DMS114 treated with DMSO at 0.1 percent for 48 hours (cell line): ENCODE data around the gene NTMT1.
"Not testable (repeated sequence)": the region's sequence is repeated elsewhere in the genome, so short reads cannot be mapped to it uniquely, and the experiment has no call there.

Source experiments
- DNase-seq: peaks from one replicate; lab custom pipeline; 2025; ENCODE audit not compliant: unreplicated experiment; lab: John Stamatoyannopoulos, UW

The NTMT1 gene

DNA sequence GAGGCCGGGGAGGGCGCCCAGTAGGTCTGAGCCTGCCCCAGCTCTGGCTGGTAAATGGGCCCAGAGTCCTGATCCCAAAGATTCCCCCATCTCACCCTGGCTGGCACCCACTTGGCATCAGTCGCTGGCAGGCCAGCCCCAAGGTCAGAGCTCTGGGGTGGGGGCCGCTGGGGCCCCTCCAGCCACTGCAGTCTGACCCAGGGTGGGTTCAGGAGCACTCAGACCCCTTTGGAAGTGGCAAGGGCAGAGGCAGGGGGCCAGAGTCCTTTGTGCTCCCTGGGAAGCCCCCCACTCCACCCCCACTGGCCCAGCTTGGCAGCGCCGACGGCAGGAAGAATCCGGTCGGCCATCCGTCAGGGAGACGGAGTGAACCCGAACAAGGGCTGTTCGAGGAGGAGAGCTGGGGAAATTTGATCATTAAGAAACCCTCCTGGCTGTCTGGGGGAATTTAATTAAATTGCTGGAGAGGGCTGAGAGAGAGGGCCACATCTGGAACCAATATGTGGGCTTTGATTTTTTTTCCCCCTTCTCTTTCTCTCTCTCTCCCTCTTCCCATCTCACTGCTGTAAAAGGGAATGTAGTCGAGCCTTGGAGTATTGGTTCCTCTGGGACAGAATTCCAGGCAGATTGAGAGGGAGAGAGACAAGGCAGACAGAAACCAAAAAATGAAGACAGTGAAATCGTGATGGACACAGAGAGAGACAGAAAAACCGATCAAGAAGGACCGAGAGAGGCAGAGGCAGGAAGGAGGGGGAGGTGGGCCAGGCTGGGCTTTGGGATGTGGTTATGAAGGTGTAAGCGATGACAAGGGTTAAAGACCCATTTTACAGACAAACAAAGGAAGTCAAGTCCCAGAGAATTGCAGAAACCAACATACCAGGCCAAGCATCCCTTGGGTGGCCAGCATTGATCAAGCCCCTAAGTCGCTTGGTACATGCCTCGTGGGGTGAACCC is 24.0 kb downstream of the NTMT1 start:
- DNase-seq, result no peak

GRCh38 chr9:129650680-129651235 is 24.8 kb downstream of the NTMT1 start:
- DNase-seq, result no peak

DNA sequence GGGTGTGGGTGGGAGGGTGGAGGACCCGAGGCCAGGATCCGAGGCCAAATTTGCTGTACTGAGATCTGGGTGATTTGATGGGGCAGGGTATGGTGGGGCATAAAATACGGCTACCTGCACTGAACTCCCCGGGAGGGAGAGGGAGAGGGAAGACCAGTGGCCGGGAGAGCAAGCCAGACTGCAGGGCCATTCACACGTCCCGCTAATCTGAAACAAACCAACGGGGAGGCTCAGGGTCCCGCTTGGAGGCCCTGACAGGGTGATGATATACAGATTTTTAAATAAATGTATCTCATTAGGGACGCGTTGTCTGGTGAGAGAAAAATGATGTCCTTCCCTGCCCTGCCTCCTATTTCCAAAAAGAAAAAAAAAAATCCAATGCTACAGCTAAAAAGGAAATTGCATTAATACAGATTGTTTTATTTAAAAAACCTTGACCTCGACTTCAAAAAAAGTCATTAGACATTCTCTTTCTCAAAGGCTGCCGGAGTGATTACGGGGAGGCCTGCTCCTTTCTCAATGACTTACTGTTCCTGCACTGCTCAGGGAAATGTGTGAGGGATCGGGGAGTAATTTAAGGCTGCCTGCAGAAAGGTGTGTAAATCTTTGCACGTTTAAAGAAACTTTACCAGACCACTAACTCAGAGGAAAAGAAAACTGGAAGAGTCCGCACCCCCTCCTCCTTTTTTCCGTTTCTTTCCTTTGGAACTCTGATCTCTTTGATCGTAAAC is 28.0 kb downstream of the NTMT1 start:
- DNase-seq, result no peak

GRCh38 chr9:129654554-129655040 is 28.6 kb downstream of the NTMT1 start:
- DNase-seq, result no peak

DNA sequence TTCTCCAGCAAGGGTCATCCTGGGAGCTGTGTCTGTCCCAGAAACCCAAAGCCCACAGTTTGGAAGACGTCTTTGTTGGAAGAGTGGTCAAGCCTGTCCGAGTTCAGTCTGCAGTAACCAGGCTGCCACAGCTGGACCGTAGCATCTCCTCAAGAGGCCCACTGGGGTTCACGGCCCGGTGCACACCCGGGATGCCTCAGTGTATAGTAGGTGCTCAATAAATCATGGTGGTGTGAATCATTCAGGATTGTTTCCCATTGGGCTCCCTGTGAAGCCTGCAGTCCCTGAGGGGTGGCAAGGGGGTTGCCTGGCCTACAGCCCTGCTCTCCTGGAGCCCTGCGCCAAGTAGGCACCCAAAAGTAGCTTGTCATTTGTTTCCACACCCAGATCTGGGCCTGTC is 29.2 kb downstream of the NTMT1 start:
- DNase-seq, result no peak

DNA sequence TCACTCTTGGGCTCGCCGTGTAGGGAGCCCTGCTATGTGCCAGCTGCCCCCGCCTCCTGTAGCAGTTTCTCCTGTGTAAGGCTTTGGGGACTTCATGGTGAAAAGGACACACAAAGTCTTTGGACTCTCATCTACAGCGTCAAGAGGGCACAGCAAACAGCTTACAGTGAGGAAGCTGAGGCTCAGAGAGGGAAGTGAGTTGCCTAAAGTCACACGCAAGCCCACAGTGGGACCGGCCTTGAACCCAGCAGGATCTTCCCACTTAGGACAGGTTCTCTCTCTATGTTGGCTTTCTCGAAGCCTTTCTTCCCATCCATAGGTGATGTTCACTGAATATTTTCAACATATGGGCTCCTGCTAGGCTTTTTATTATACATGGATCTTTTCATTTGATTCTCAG is 29.7 kb downstream of the NTMT1 start:
- DNase-seq, result no peak

GRCh38 chr9:129656795-129657390 is 30.9 kb downstream of the NTMT1 start:
- no peak for DNase-seq

DNA sequence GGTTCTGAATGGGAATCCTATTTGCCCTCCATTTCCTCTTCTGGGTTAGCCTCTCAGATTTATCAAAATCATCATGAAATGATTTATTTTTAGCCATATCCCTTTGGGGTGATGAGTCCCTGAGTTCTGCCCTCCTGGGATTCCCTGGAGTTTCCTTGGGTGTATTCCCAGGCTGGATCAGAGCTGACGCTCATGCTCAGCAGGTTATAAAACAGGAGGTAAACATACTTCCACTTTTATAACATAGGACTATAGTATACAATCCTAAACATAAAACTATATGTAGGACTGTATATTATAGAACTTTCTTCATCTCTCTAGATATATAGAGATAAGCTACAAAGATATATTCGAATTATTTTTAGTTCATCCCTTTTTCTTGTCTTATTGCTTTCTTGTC is 35.1 kb downstream of the NTMT1 start:
- DNase-seq, result no peak

DNA sequence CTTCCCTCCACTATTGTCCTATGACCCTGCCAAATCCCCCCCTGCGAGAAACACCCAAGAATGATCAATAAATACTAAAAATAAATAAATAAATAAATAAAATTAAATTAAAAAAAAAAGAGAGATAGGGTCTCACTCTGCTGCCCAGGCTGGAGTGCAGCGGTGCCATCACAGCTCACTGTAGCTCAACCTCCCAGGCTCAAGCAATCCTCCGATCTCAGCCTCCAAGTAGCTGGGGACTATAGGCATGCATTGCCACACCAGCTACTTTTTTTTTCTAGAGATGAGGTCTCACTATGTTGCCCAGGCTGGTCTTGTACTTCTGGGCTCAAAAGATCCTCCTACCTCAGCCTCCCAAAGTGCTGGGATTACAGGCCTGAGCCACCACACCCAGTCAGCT is 36.3 kb downstream of the NTMT1 start:
- not testable (repeated sequence) for DNase-seq

GRCh38 chr9:129664746-129665388 is 38.9 kb downstream of the NTMT1 start:
- no peak for DNase-seq

DNA sequence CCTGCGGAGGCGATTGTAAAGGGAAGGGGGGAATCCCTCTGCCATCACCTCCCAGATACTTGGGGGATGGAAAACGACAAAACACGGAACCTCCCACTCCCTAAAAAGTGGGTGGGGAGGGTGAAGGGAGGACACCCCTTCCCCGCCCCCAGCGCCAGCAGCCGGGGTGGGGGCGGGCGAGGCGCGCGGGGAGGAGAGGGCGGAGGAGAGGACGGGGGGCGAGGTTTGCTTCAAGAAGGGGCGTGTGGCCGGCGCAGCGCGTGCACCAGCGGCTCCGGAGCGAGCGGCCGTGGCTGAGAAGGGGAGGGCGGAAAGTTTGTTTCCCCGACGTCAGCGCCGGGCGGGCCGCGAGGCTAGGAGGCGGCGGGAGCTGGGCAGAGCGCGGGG is 39.4 kb downstream of the NTMT1 start, which contains the start of gene PRRX2:
Gene PRRX2 (plus strand): TSS at position 259 of the 387 bp plus-strand sequence. CDS start 221 bp downstream, outside the sequence.
- DNase-seq, result peak; percentile 16

DNA sequence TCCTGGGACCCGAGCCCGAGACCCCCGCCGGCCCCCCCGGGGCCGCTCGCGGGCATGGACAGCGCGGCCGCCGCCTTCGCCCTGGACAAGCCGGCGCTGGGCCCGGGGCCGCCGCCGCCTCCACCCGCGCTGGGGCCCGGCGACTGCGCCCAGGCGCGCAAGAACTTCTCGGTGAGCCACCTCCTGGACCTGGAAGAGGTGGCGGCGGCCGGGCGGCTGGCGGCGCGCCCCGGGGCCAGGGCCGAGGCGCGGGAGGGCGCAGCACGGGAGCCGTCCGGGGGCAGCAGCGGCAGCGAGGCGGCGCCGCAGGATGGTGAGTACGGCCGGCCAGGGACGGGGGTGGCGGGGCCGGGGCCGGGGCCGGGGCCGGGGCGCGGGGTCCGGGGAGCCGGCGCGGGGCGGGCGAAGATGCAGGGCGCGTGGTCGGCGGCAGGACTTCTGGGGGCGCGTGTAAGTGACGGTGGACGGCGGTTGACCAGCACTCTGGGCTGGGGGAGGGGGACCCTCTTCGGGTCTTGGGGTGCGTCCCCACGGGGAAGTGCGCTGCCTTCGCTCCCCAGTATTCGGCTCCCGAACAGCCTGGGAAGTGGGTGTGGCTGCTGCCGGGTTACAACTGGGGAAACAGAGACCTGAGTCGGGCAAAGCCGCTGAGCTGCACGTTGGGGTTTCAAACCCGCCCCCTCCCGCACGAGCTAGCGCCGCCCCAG is 40.0 kb downstream of the NTMT1 start:
- DNase-seq, result no peak

GRCh38 chr9:129666575-129666974 is 40.6 kb downstream of the NTMT1 start:
- no peak for DNase-seq

DNA sequence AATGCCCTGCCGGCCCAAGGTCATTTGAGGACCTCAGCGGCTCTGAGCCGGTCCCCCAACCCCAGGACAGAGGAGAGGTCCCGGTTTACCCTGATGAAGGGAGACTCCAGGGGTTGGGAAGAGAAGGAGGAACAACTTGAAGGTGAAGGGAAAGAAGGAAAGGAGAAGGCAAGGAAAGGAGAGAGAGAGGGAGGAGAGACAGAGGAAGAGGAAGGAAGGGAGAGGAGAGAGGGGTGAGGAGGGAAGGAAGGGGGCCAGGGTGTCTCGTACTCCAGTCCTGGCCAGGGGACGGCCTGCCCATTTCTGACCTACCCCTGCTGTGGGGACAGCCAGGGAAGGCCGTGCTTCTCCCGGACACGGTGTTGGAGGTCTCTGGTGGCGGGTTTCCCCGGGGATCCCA is 41.4 kb downstream of the NTMT1 start:
- DNase-seq, result no peak

DNA sequence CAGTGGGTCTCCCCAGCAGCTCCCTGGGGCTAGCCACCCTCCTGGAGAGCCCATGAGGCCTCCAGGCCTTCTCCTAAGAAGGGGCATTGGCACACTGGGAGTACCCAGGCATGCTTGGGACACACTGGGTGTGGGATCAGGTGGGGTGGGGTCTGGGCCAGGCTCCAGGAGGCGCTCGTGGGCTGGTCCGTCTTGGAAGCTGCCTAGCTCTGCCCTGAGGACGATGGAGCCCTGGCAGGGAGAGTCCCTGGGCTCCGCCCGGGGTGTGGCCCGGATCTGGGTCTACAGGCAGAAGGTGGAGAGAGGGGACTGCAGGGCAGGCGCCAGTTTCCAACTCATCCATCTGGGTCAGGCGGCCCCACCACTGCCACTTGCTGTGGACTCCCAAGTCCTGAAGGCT is 41.9 kb downstream of the NTMT1 start:
- no peak for DNase-seq

- DNase-seq, result no peak
Observed at GRCh38 chr9:129669141-129669718, 43.3 kb downstream of the NTMT1 start.

GRCh38 chr9:129669946-129670345 is 44.0 kb downstream of the NTMT1 start:
- no peak for DNase-seq

DNA sequence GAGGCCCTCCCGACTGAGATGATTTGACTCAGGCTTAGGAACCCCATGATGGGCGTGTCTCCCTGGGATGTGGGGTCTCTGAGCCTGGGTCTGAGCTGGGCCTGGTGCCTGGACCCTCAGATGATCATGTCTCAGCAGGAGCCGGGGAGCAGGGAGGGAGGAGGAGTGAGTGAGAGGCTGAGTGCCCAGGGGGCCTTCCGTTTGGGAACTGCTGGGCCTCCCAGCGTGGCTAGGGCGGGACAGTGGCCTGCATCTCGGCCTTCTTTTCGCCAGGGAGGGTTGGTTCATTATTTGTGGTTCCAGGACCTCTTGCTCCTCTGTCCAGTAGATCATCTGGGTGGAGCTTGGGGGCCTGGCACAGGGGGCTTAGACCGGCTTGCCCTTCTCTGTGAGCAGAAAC is 45.1 kb downstream of the NTMT1 start:
- no peak for DNase-seq

DNA sequence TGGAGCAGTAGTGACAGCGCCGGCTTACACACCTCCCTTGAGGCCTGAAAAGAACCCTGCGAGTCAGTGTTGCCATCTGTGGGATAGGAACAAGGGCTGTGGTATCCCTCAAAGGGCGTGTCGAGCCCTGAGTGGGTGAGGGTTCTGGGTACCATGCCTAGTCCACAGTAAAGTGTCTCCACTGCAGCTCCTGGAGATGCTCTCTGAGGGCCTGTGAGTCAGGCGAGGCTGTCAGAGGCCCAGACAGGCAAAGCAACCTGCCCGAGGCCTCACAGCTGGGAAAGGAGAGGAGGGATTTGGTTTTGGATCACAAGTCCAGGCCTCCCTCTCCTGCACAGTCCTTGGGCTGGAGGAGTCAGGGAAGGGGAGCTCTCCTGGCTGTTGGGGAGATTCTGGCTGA is 45.6 kb downstream of the NTMT1 start:
- DNase-seq, result no peak

DNA sequence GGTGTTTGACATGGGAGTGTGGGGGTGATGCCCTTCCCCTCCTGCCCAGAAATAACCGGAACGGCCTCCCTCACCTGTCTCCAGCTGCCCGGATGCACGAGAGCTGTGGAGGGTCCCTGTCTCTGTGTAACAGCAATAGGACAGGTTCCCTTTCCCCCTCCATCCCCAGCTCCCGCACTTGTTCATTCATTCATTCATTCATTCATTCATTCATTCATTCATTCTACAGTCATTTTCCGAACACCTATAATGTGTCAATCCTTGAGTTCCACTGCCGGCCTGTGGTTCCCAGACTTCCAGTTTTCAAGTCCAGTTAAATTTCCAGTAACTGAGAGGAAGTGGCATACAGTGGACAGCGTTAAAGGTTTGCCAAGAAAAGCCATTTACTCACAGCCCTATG is 46.7 kb downstream of the NTMT1 start:
- no peak for DNase-seq
